ENCODE data around the gene MTHFSD.

- TF ChIP-seq CTCF (IDR thresholded peaks at IDR 0.05; ENCODE audit: poor library complexity, severe bottlenecking) (no peak), RAD21 (conservative IDR thresholded peaks at IDR 0.05) (no peak)
Observed at GRCh38 chr16:86500708-86501510, 54.1 kb downstream of the MTHFSD start.
